H1 (cell line): ENCODE results near the gene SLC25A17. TPM values are rescaled to one million over a fixed set of nuclear protein-coding genes. Genes with fewer than 3 reads are reported as not detected.
"Not testable (repeated sequence)": the region's sequence is repeated elsewhere in the genome, so short reads cannot be mapped to it uniquely, and the experiment has no call there.

Experiments
- CTCF ChIA-PET: fragments of 300-600 bp; sonication (Branson Sonifier 250); formaldehyde crosslinking; loops from one replicate; lab custom pipeline; 2021; ENCODE audit not compliant: partially characterized antibody; lab: Charles Lee
- POLR2A ChIA-PET: fragments of 300-600 bp; sonication (Branson Sonifier 250); formaldehyde crosslinking; loops from one replicate; lab custom pipeline; 2021; ENCODE audit warnings: inconsistent platforms; ENCODE audit not compliant: partially characterized antibody; lab: Charles Lee
- DNase-seq, 2 experiments: peaks; one replicate each; pipeline versions ENCODE4 v3.0.0 to v3.0.0-alpha.2; 2010 to 2022; ENCODE audit warnings: low spot score in 2 of 2, low read depth in 1 of 2, mixed read lengths in 1 of 2
- FAIRE-seq: peaks from 2 replicates; lab custom pipeline; 2011; peaks lifted over from hg19 to GRCh38; lab: Jason Lieb, UNC
- H2AFZ ChIP-seq: 2 replicates; pipeline ENCODE4 v1.8.1; 2012; ENCODE audit warnings: low read length, inconsistent platforms
- H2AK5ac ChIP-seq: 2 replicates; pipeline ENCODE4 v1.6.1; 2013; ENCODE audit warnings: low read depth, low read length
- H2BK120ac ChIP-seq: replicated peaks from 2 replicates; pipeline ENCODE3; 2013; ENCODE audit warnings: low read depth, low read length, inconsistent platforms
- H2BK12ac ChIP-seq: 2 replicates; pipeline ENCODE4 v1.6.1; 2013; ENCODE audit warnings: low read depth, low read length
- H2BK15ac ChIP-seq: 2 replicates; pipeline ENCODE4 v1.6.1; 2013; ENCODE audit warnings: low read length
- H2BK20ac ChIP-seq: 2 replicates; pipeline ENCODE4 v1.6.1; 2013; ENCODE audit warnings: low read length
- H2BK5ac ChIP-seq: 2 replicates; pipeline ENCODE4 v1.6.1; 2013; ENCODE audit warnings: low read depth, low read length
- H3K14ac ChIP-seq: 2 replicates; pipeline ENCODE4 v1.6.1; 2013; ENCODE audit warnings: inconsistent platforms; ENCODE audit not compliant: insufficient read length
- H3K18ac ChIP-seq: 2 replicates; pipeline ENCODE4 v1.6.1; 2013; ENCODE audit warnings: low read length; ENCODE audit errors: extremely low read depth
- H3K23ac ChIP-seq: 2 replicates; pipeline ENCODE4 v1.6.1; 2013; ENCODE audit warnings: inconsistent platforms; ENCODE audit not compliant: insufficient read length
- H3K23me2 ChIP-seq: 2 replicates; pipeline ENCODE4 v1.6.1; 2013; ENCODE audit warnings: low read depth, low read length
- H3K27ac ChIP-seq: 2 replicates; pipeline ENCODE4 v1.6.1; 2011; ENCODE audit warnings: low read depth, low read length, inconsistent platforms
- H3K27me3 ChIP-seq, 4 experiments: replicated peaks in 1 of 4; 1 replicate in 1 of 4; 2 replicates in 3 of 4; pipeline versions ENCODE4 v1.6.1 to v1.8.1; 2011 to 2013; ENCODE audit warnings: low read length in 3 of 4, mild to moderate bottlenecking in 3 of 4, inconsistent platforms in 2 of 4, mixed read lengths in 2 of 4, moderate library complexity in 1 of 4; ENCODE audit not compliant: control insufficient read depth in 3 of 4, insufficient read depth in 3 of 4; ENCODE audit errors: extremely low read depth in 1 of 4
- H3K36me3 ChIP-seq, 4 experiments: 2 replicates each; pipeline versions ENCODE4 v1.6.1 to v1.8.1; 2011 to 2013; ENCODE audit warnings: mild to moderate bottlenecking in 4 of 4, low read length in 3 of 4, moderate library complexity in 2 of 4, control low read depth in 1 of 4, inconsistent platforms in 1 of 4; ENCODE audit not compliant: insufficient read depth in 4 of 4, control insufficient read depth in 2 of 4
- H3K4ac ChIP-seq: replicated peaks from 2 replicates; pipeline ENCODE3; 2013; ENCODE audit warnings: low read length, low read depth, mixed read lengths, inconsistent platforms; ENCODE audit not compliant: insufficient read length
- H3K4me1 ChIP-seq, 4 experiments: replicated peaks in 1 of 4; 1 replicate in 1 of 4; 2 replicates in 3 of 4; pipeline versions ENCODE4 v1.6.1 to v1.8.1; 2011 to 2013; ENCODE audit warnings: low read length in 3 of 4, inconsistent platforms in 2 of 4, mixed read lengths in 1 of 4; ENCODE audit not compliant: insufficient read depth in 4 of 4, control insufficient read depth in 3 of 4
- H3K4me2 ChIP-seq, 2 experiments: 2 replicates each; pipeline versions ENCODE4 v1.6.1 to v1.8.1; 2011 to 2013; ENCODE audit warnings: low read depth in 2 of 2, low read length in 2 of 2, control low read depth in 1 of 2, inconsistent platforms in 1 of 2, mild to moderate bottlenecking in 1 of 2; ENCODE audit not compliant: insufficient read depth in 1 of 2
- H3K4me3 ChIP-seq, 4 experiments: fragments of 200-600, 300-600 bp in 1 of 4; sonication (generic), shearing (Covaris generic), sonication (Bioruptor Twin) in 1 of 4; 2 replicates each; pipeline versions ENCODE4 v1.5.1 to v1.8.1; 2011 to 2016; ENCODE audit warnings: low read length in 4 of 4, low read depth in 3 of 4, control low read depth in 2 of 4, inconsistent platforms in 2 of 4, mild to moderate bottlenecking in 2 of 4, mixed read lengths in 1 of 4, moderate library complexity in 1 of 4; ENCODE audit not compliant: insufficient read depth in 2 of 4; ENCODE audit errors: extremely low read depth in 1 of 4
- H3K56ac ChIP-seq: replicated peaks from 2 replicates; pipeline ENCODE3; 2013; ENCODE audit warnings: low read depth, mild to moderate bottlenecking, mixed read lengths, low read length, inconsistent platforms; ENCODE audit not compliant: insufficient read length
- H3K79me1 ChIP-seq: 2 replicates; pipeline ENCODE4 v1.6.1; 2013; ENCODE audit warnings: low read depth, low read length, control low read depth
- H3K79me2 ChIP-seq, 2 experiments: 2 replicates each; pipeline versions ENCODE4 v1.6.1 to v1.8.1; 2012 to 2013; ENCODE audit warnings: low read length in 2 of 2, mild to moderate bottlenecking in 2 of 2, inconsistent platforms in 1 of 2; ENCODE audit not compliant: insufficient read depth in 2 of 2, control insufficient read depth in 1 of 2
- H3K9ac ChIP-seq, 4 experiments: replicated peaks in 1 of 4; 1 replicate in 1 of 4; 2 replicates in 3 of 4; pipeline versions ENCODE4 v1.6.1 to v1.8.1; 2011 to 2013; ENCODE audit warnings: low read depth in 3 of 4, low read length in 3 of 4, control low read depth in 2 of 4, mild to moderate bottlenecking in 2 of 4, moderate library complexity in 2 of 4, inconsistent platforms in 1 of 4; ENCODE audit errors: extremely low read depth in 1 of 4
- H3K9me3 ChIP-seq, 2 experiments: 2 replicates each; pipeline versions ENCODE4 v1.6.1 to v1.8.1; 2012 to 2013; ENCODE audit warnings: mild to moderate bottlenecking in 2 of 2, moderate library complexity in 2 of 2, control low read depth in 1 of 2, inconsistent platforms in 1 of 2, low read depth in 1 of 2, low read length in 1 of 2, mixed read lengths in 1 of 2; ENCODE audit not compliant: insufficient read depth in 2 of 2
- H4K20me1 ChIP-seq, 2 experiments: replicated peaks in 1 of 2; 2 replicates each; pipeline versions ENCODE3 to v1.8.1; 2011 to 2013; ENCODE audit warnings: inconsistent platforms in 2 of 2, low read length in 2 of 2, mild to moderate bottlenecking in 1 of 2; ENCODE audit not compliant: insufficient read depth in 2 of 2, control insufficient read depth in 1 of 2
- H4K5ac ChIP-seq: 2 replicates; pipeline ENCODE4 v1.6.1; 2013; ENCODE audit warnings: low read length, low read depth, mixed read lengths, inconsistent platforms; ENCODE audit not compliant: insufficient read length
- H4K8ac ChIP-seq: 2 replicates; pipeline ENCODE4 v1.8.0; 2013; ENCODE audit warnings: mild to moderate bottlenecking, moderate library complexity, low read length, inconsistent platforms; ENCODE audit not compliant: insufficient read depth; ENCODE audit errors: extremely low read depth
- H4K91ac ChIP-seq: replicated peaks from 2 replicates; pipeline ENCODE3; 2013; ENCODE audit warnings: low read length, mixed read lengths, inconsistent platforms; ENCODE audit not compliant: insufficient read length
- EP300 ChIP-seq, 2 experiments: IDR thresholded peaks; 1 replicate in 1 of 2; 2 replicates in 1 of 2; pipeline ENCODE4 v1.6.1; 2011 to 2012; ENCODE audit warnings: low read depth in 2 of 2, low read length in 2 of 2, mild to moderate bottlenecking in 2 of 2, borderline replicate concordance in 1 of 2, inconsistent platforms in 1 of 2, moderate library complexity in 1 of 2
- POLR2A ChIP-seq, 2 experiments: IDR thresholded peaks; 1 replicate in 1 of 2; 2 replicates in 1 of 2; pipeline ENCODE4 v1.6.1; 2011; ENCODE audit warnings: low read depth in 2 of 2, low read length in 2 of 2, mild to moderate bottlenecking in 2 of 2; ENCODE audit errors: control extremely low read depth in 1 of 2
- RNF2 ChIP-seq: fragments of 200-900, 300-1000 bp; sonication (generic); IDR thresholded peaks from 2 replicates; pipeline ENCODE4 v1.7.1; 2016; ENCODE audit warnings: borderline replicate concordance, low read depth, mild to moderate bottlenecking, antibody characterized with exemption, low read length; ENCODE audit not compliant: poor library complexity, severe bottlenecking; ENCODE audit errors: missing control alignments
- SIRT6 ChIP-seq: IDR thresholded peaks from one replicate; pipeline ENCODE4 v1.7.1; 2012; ENCODE audit warnings: low read length, inconsistent platforms
- SIX5 ChIP-seq: IDR thresholded peaks from 2 replicates; pipeline ENCODE4 v1.6.1; 2011; ENCODE audit warnings: mild to moderate bottlenecking, low read depth, low read length
- SP2 ChIP-seq: IDR thresholded peaks from 2 replicates; pipeline ENCODE4 v1.6.1; 2012; ENCODE audit warnings: mild to moderate bottlenecking, low read length, inconsistent platforms
- TAF1 ChIP-seq: IDR thresholded peaks from 2 replicates; pipeline ENCODE4 v1.6.1; 2011; ENCODE audit warnings: mild to moderate bottlenecking, low read depth, low read length
- WGBS, 2 experiments: shearing (Covaris generic) in 1 of 2; methylation state at CpG; one replicate each; pipeline versions ENCODE4 v1.1.6 to v1.1.7; 2013 to 2015; ENCODE audit warnings: low lambda C conversion rate in 2 of 2, mixed read lengths in 2 of 2, inconsistent platforms in 1 of 2, low coverage in 1 of 2, missing lambda C conversion rate in 1 of 2; ENCODE audit not compliant: insufficient replicate concordance in 2 of 2, insufficient coverage in 1 of 2, insufficient read length in 1 of 2; ENCODE audit errors: extremely low coverage in 1 of 2, missing lambda C conversion rate in 1 of 2; 5-methylcytosine and 5-hydroxymethylcytosine counted together
- polyA plus RNA-seq, 7 experiments: library from polyadenylated mRNA; depleted of rRNA in 3 of 7; stranded (reverse) in 5 of 7; unstranded in 2 of 7; fragments of >200 nt in 5 of 7; fragments of 200-250 nt in 2 of 7; gene quantifications; 1 replicate in 5 of 7; 2 replicates in 1 of 7; 4 replicates in 1 of 7; pipeline versions ENCODE4 v1.2.1 to v1.2.3, GENCODE V29; 2011 to 2013; ENCODE audit warnings: missing spikeins in 2 of 7, mixed read lengths in 2 of 7
- total RNA-seq: library from RNA; stranded (reverse); fragmentation: NEBNext Ultra II Directional; extraction: Animal tissue kit (Norgen Biotek cat#: 25700); gene quantifications from 2 replicates; pipeline ENCODE4 v1.2.1, GENCODE V29; 2021
- TF ChIP-seq, protein P1 (sequence below): IDR thresholded peaks from 2 replicates; pipeline ENCODE4 v1.6.1; 2012; ENCODE audit warnings: low read length, inconsistent platforms

SLC25A17 gene
- total and polyA plus RNA-seq, 2 of the 8 experiments (the other 6 are each of a cell fraction or from before 2014, with no cell fraction given), result 17.9 to 40.4 TPM

DNA sequence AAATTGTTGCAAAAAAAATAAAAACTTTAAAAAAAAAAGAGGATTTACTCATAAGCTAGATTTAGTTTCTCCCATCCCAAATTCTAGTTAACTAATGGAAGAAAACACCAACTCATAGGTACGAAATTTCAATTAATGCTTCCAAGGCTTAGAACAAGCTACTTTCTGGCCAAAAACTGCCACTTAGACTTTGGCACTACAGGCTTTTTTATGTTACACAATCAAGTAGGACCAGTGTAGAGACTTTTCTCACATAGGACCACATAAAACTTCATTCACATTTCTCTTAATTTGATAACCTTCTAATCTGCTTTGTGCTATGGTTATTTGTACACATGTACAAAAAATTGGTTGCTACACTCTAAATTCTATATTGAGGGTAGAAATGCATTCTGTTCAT lies 34.2 kb upstream of the SLC25A17 start (continued):
- TF ChIP-seq, protein P1, sequence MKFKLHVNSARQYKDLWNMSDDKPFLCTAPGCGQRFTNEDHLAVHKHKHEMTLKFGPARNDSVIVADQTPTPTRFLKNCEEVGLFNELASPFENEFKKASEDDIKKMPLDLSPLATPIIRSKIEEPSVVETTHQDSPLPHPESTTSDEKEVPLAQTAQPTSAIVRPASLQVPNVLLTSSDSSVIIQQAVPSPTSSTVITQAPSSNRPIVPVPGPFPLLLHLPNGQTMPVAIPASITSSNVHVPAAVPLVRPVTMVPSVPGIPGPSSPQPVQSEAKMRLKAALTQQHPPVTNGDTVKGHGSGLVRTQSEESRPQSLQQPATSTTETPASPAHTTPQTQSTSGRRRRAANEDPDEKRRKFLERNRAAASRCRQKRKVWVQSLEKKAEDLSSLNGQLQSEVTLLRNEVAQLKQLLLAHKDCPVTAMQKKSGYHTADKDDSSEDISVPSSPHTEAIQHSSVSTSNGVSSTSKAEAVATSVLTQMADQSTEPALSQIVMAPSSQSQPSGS, result no peak
- no peak for TF ChIP-seq SIRT6
- TF ChIP-seq TAF1, result no peak
- no peak for TF ChIP-seq EP300 (IDR thresholded peaks at IDR 0.05; ENCODE audit: borderline replicate concordance in 1 of 2, low read depth in 2 of 2, low read length in 2 of 2)
- TF ChIP-seq RNF2, result no peak
- no peak for TF ChIP-seq SIX5
- TF ChIP-seq POLR2A (IDR thresholded peaks at IDR 0.05; ENCODE audit: control extremely low read depth in 1 of 2, low read depth in 2 of 2, low read length in 2 of 2), result no peak
- no peak for TF ChIP-seq SP2

DNA sequence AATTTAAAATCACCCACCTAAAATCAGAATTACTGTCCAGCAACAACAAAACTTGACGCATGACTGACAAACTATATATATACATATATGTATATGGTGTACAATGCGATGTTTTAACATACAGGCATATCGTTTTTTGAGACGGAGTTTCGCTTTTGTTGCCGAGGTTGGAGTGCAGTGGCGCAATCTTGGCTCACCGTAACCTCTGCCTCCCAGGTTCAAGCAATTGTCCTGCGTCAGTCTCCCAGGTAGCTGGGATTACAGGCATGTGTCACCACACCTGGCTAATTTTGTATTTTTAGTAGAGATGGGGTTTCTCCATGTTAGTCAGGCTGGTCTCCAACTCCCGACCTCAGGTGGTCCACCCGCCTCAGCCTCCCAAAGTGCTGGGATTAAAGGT lies 26.7 kb upstream of the SLC25A17 start:
- H3K27ac ChIP-seq, H3K18ac ChIP-seq, H2BK12ac ChIP-seq, H4K5ac ChIP-seq, CTCF ChIA-PET, H2BK120ac ChIP-seq, H3K4me2 ChIP-seq, H3K23ac ChIP-seq, H2BK20ac ChIP-seq, H2AFZ ChIP-seq, H3K23me2 ChIP-seq, H3K56ac ChIP-seq, H3K9ac ChIP-seq, H3K4me3 ChIP-seq, H3K79me1 ChIP-seq, DNase-seq, H3K9me3 ChIP-seq, H3K14ac ChIP-seq, H4K8ac ChIP-seq, H3K4ac ChIP-seq, H2BK15ac ChIP-seq, H3K4me1 ChIP-seq, H4K20me1 ChIP-seq, H4K91ac ChIP-seq, FAIRE-seq, H2AK5ac ChIP-seq, H2BK5ac ChIP-seq, H3K27me3 ChIP-seq: not testable (repeated sequence)
- WGBS, 2 experiments, result 95% methylated on average over 11 of the region's 11 CpGs; no CpG with 5 or more reads in 1 of the 2 experiments
- POLR2A ChIA-PET, result interaction anchor here (1.0 kb wide), 1 partner anchor 10 kb away, joined by 6 read pairs; the partner anchor contains the start of genes ST13 and XPNPEP3
- Histone ChIP-seq H3K79me2 (peaks cover 4 to 64% of the 10 kb centered on the region in 2 experiments; a peak in 3 of 4 replicates), H3K36me3 (peaks cover 5 to 86% (median 30%) of the 10 kb centered on the region in 4 experiments)
